Right forelimb (tissue), 1 donor: ENCODE measurements around the gene FZD7.

Source experiments
- DNase-seq: peaks from one replicate; pipeline ENCODE4 v3.0.0-alpha.2; 2018

The FZD7 gene

DNA sequence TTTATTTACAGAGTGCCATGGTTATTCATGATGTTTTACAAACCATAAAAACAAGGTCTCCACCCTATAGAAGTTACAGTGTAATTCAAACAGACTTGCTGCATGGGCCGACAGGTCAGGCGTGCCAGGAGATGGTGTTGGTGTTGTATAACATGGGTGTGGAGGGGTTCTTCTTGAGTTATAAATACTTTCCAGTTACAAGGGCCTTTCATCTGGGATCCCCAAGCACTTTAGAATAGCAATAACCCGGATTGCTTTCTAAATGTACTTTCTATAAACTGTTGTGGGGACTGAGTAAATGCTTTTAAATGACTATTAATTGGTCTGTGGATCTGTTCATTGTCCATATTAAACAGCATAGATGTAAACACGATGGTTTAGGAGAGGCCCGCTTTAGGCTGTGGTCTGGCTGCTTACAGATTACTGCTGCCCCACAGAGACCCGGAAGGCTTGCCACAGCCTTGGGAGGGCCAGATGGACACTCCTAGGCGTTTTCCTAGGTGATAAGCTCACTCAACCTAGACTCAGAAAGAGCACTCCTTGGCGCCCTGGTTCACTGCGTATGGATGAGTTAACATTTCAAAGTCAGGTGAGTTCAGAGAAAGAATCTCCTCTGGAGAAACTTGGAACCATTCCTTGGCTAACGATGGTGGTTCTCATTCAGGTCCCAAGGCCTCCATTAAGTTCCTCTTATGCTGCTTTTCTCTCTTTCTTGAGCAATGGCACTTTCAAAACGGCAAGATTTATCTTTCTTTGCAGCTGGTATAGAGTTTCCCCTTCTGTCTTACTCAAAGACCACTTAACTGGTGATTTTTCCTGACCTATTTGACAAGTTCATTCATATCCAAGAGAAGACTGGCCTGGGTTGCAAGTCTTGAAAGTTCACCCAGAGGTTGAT is 35.8 kb downstream of the FZD7 start:
- DNase-seq: no peak

DNA sequence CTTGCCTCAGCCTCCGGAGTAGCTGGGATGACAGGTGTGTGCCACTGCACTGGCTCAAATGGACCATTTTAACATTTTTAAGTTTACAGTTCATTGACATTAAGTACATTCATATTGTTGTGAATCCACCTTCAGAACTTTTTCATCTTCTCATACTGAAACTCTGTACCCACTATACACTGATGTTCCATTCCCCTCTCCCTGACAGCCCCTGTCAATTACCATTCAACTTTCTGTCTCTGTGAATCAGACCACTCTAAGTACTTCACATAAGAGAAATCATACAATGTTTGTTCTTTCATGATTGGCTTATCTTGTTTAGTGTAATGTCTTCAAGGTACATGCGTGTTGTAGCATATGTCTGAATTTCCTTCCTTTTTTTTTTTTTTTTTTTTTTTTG is 37.5 kb downstream of the FZD7 start:
- DNase-seq: no peak

DNA sequence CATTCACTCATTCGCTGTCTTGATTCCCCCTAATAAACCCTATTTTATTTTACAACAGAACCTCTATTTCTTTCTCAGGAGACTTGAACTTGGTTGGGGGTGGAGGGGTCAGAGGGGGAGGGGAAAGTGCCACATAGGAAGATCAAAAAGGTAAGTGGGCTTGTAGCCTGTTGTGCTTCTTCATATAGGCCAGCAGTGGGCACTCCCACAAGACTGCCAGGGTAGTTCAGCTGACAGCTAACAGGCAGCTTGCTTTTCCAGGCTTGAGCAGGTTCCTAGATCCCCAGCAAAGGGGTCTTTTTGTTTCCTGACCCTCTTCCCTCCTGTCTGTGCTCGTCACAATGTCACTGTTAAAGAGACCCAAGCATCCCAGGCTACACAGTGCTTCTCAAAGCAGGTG is 38.6 kb downstream of the FZD7 start:
- DNase-seq: no peak

DNA sequence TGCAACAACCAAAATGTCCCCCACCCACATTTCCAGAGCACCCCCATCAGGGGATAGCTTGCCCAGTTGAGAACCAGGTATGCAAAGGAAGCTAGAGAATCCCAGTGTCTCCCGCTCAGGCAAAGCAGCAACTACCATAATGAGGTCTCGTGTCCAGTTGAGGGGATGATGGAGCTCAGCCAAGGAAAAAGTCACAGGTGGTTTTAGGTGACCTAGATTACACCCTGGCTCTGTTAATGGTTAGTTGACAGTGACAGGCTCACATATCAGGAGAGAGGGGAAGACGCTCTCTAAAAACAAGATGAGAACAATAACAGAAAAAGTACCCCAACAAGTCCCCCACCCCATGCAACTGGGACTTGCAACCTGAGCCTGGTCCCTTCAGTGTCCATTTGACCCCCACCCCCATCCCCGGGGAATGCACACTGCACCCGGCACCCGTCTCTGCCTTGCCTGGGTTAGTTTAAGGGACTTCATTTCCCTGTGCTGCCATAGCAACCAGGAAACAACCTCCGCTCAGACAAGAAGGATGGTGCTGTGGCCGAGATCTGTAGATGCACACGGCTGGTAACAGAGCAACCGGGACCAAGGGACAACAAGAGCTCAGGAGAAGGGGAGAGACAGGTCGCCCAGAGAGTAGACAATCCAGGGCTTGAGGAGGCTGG is 39.2 kb downstream of the FZD7 start, which contains the start of gene KIAA2012:
Gene KIAA2012 (plus strand): TSS at position 519 of the 665 bp plus-strand sequence. CDS start 373 bp downstream, outside the sequence.
- DNase-seq: no peak

DNA sequence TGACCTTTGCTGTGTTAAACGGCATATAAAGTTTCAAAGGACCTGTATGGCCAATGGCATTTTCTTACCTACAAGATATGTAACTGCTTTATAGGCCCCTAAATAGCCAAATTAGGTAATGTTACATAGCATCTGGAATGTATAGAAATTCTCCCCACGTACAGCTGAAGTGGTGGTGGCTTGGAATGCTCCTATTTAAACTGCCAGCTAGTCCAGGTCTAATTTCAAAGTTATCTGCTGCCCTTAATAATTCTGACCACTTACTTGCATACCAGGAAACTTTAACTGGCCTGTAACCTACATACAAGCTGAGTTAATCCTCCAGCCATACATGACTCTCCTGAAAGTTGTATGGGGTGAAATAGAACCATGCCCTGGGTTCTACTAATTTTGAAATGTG is 40.7 kb downstream of the FZD7 start:
- DNase-seq: no peak

DNA sequence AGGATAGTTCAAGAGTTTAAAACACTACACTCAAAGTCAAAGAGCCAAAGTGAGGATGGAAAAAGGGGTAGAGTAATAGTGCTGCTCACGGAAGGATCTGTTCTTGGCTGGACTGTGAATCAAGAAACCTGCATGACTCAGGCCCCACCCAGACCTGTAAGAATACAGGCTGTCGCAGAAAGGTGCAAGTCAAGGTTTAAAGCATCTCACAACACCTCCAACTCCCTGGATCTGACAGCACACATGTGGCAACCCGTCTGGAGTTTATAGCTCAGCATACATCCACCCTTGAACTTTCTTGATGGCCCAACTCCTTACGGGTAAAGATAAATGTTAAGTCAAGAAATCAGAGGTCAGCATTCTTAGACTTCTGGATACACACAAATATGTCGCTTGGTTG is 45.7 kb downstream of the FZD7 start:
- no peak for DNase-seq

DNA sequence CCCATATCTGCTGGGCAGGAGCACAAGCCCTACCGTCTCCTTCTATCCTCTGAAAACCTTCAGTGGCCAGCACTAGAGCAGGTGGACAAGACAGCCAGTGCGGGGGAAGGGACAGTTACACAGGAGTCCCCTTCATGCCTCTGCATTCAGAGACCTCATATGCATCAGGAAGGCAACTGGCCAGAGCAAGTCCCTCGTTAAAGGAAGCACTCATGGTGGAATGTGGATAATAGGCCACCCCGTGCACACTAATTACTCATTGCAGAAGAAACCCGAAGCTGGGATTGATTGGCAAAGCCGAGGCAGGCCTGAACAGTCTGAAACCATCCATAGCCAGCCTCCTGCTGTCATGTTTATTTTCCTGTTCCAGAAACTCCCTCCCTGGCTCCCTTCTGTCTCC is 50.6 kb downstream of the FZD7 start:
- no peak for DNase-seq
